ENCODE measurements around the gene CERS6.

DNA sequence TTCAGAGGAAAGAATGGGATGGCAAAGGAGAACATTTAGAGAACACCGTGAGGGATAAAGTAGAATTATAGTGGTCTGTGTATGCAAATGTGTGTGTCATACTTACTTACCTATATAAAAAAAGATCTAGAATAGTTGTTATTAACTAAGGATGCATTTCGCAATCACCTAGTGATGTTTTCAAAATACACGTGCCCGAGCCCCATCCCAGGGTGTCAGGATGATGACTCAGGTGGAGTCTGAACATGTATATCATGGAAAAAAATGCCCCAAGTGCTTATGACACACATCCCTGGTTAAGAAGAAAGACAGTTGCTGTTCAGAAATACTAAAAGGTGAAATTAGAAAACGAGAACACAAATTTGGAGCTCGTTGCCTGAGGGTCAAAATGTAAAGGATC, 109.0 kb downstream of the CERS6 start:
- TF ChIP-seq, protein P1, sequence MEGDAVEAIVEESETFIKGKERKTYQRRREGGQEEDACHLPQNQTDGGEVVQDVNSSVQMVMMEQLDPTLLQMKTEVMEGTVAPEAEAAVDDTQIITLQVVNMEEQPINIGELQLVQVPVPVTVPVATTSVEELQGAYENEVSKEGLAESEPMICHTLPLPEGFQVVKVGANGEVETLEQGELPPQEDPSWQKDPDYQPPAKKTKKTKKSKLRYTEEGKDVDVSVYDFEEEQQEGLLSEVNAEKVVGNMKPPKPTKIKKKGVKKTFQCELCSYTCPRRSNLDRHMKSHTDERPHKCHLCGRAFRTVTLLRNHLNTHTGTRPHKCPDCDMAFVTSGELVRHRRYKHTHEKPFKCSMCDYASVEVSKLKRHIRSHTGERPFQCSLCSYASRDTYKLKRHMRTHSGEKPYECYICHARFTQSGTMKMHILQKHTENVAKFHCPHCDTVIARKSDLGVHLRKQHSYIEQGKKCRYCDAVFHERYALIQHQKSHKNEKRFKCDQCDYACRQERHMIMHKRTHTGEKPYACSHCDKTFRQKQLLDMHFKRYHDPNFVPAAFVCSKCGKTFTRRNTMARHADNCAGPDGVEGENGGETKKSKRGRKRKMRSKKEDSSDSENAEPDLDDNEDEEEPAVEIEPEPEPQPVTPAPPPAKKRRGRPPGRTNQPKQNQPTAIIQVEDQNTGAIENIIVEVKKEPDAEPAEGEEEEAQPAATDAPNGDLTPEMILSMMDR (IDR thresholded peaks at IDR 0.05 in 2 of 3, conservative IDR thresholded peaks at IDR 0.05 in 1 of 3; ENCODE audit: control insufficient read depth in 2 of 3, extremely low read depth in 1 of 3, insufficient read depth in 1 of 3, low read depth in 3 of 3, low read length in 3 of 3): no peak
- TF ChIP-seq CHD4 (IDR thresholded peaks at IDR 0.05) (no peak), RAD21 (IDR thresholded peaks at IDR 0.05; ENCODE audit: insufficient read depth, low read depth, low read length) (no peak), HCFC1 (IDR thresholded peaks at IDR 0.05; ENCODE audit: low read length) (no peak), EZH2 (IDR thresholded peaks at IDR 0.05; ENCODE audit: borderline replicate concordance, control insufficient read depth, low read depth, low read length) (no peak), FOS (IDR thresholded peaks at IDR 0.05; ENCODE audit: borderline replicate concordance, extremely low read depth, insufficient read length) (no peak), HDGF (IDR thresholded peaks at IDR 0.05) (no peak), RAD51 (IDR thresholded peaks at IDR 0.05) (no peak), MEF2B (IDR thresholded peaks at IDR 0.05; ENCODE audit: partially characterized antibody, poor library complexity, severe bottlenecking) (no peak), ZSCAN29 (IDR thresholded peaks at IDR 0.05) (no peak)
- TF ChIP-seq, protein P2, sequence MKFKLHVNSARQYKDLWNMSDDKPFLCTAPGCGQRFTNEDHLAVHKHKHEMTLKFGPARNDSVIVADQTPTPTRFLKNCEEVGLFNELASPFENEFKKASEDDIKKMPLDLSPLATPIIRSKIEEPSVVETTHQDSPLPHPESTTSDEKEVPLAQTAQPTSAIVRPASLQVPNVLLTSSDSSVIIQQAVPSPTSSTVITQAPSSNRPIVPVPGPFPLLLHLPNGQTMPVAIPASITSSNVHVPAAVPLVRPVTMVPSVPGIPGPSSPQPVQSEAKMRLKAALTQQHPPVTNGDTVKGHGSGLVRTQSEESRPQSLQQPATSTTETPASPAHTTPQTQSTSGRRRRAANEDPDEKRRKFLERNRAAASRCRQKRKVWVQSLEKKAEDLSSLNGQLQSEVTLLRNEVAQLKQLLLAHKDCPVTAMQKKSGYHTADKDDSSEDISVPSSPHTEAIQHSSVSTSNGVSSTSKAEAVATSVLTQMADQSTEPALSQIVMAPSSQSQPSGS (IDR thresholded peaks at IDR 0.05; ENCODE audit: low read length): no peak

All from GM12878 (cell line).